Effector memory CD4-positive, alpha-beta T cell (primary cell): ENCODE measurements around the gene PAOX.
"Not testable (repeated sequence)": the region's sequence is repeated elsewhere in the genome, so short reads cannot be mapped to it uniquely, and the experiment has no call there.

Experiments used
- DNase-seq, 3 donors: peaks; one replicate each; pipeline ENCODE4 v3.0.0-alpha.2; 2020
- H3K27ac ChIP-seq: 2 replicates; pipeline ENCODE4 v1.7.0; 2013; ENCODE audit warnings: mild to moderate bottlenecking, low read length, moderate library complexity; ENCODE audit not compliant: insufficient read depth, poor library complexity, severe bottlenecking
- H3K27me3 ChIP-seq: replicated peaks from 2 replicates; pipeline ENCODE4 v1.7.0; 2013; ENCODE audit warnings: mild to moderate bottlenecking, low read length; ENCODE audit not compliant: insufficient read depth, control insufficient read depth, poor library complexity, severe bottlenecking
- H3K36me3 ChIP-seq: 2 replicates; pipeline ENCODE4 v1.7.0; 2013; ENCODE audit warnings: mild to moderate bottlenecking, low read length, moderate library complexity; ENCODE audit not compliant: control insufficient read depth, insufficient read depth
- H3K4me1 ChIP-seq: 2 replicates; pipeline ENCODE4 v1.7.0; 2013; ENCODE audit warnings: low read length, mild to moderate bottlenecking; ENCODE audit not compliant: control insufficient read depth, insufficient read depth, poor library complexity, severe bottlenecking
- H3K4me3 ChIP-seq: 2 replicates; pipeline ENCODE4 v1.7.0; 2013; ENCODE audit warnings: low read length, low read depth, mild to moderate bottlenecking; ENCODE audit not compliant: insufficient read depth, poor library complexity, severe bottlenecking
- H3K9me3 ChIP-seq: 2 replicates; pipeline ENCODE4 v1.7.0; 2013; ENCODE audit warnings: mild to moderate bottlenecking, low read length, moderate library complexity; ENCODE audit not compliant: control insufficient read depth

PAOX gene

DNA sequence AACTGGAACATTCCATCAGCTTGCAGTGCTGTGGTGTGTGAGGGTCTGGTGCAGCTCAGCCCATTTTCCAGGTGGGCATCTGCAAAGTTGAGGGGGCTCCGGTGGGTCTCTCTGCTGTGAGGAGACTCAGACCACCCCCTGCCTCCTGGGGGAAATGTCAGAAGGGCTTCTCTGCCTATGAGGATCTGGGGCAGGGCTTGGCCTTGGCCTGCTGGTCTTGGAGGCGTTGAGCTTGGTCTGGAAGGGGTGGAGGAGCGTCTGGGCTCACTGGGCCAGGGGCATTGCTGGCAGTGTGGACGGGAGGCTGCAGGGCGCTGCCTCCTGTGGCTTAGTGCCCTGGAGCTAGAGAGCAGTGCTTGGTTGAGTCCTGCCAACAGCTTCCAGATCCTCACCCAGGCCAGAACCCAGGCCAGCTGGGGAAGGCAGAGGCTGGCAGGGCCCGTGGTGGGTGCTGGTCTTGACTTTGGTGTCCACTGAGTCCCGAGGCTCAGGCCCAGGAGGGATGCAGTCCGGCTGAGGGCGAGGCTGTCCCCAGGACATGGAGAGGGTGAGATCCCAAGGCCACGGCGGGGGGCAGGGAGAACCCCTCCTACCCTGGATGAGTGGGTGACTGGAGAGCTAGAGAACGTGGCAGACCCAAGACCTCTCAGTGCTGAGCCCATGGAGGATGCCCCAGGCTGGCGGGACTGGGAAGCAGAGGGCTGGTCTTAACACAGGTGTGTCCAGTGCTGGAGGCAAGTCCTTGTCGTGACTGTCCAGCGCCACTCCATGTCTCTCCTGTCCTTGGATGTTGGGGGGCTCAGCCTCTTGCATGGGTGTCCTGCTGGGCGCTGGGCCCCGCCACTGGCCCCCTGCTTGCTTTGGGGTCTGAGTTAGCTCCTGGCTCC is 42.5 kb downstream of the PAOX start:
- no peak for DNase-seq
- Histone ChIP-seq H3K4me1 (peaks cover 7% of the 10 kb centered on the region), H3K9me3 (no peaks in the 10 kb centered on the region), H3K36me3 (peaks cover 9% of the 10 kb centered on the region), H3K27ac (no peak overlapping the region), H3K27me3 (peaks cover 11% of the 10 kb centered on the region), H3K4me3 (no peak overlapping the region)

DNA sequence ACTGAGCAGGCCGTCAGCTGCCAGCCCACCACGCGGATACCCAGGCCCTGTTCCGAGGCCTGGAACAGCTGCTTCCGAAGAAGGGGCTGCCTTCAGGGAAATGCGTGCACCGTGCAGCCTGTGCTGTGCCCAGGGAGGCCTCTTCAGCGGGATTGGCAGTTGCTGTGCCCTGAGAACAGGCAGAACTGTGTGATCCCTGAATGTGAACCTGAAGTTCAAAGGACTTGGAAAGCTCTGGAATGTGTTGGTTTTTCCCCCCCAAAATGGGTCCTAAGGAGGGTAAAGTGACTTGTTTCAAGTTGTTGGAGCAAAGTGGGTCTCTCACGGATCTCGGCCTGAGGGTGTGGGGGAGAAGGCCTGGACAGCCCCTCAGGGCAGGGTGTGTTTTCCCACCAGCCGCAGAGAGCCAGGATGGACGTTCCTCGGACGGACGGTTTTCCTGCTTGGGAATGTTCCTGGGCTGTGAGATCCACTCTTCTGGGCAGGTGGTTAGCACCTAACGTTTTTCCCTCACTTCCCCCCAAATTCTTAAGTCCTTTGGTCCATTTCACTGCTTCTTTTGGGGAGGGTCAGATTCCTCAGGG is 43.3 kb downstream of the PAOX start:
- Histone ChIP-seq H3K27ac (no peak overlapping the region), H3K36me3 (peaks cover 9% of the 10 kb centered on the region)

DNA sequence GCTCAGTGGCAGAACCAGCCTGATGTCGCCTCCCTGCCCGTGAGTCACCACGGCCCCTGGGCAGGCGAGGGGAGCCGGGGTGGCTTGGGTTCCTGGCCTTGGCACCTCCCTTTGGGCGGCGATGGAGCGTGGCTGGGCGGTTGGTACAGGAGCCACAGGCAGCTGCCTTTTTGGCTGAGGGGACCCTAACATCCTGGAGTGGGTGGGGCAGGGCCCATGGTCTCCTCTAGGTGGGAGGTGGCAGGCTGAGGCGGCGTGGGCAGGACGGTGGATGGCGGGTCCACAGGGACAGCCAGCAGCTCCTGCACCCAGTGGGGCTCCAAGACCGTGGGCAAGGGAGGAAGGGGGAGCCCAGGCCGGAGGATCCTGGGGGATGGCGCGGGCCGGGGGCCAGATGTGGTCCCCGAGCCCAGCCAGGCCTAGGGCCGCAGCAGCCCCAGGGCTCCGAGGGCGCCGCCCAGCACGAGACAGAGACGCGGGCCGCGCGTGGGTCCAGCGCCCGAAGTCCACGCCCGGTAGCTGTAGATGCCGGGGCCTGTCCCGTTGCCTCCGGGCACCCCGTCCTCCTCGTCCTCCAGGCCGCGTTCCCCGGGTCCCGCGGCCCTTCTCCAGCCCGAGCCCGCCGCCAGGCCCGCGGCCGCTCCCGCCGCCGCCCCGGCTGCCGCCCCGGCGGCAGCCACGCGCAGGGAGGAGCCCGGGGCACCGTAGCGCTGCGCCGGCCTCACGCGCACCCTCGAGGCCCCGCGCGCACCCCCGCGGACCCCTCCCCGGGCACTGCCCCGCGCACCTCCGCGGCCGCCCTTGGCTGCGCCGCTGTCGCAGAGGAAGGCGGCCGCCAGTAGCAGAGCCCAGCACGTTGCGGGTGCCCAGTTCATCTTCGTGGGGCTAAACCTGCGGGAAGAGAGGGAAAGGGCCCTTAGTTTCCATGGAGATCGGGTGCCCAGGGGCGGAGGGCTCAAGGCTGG is 44.0 kb downstream of the PAOX start:
- Histone ChIP-seq H3K27me3 (peaks cover 11% of the 10 kb centered on the region), H3K4me1 (peaks cover 7% of the 10 kb centered on the region), H3K4me3 (no peak overlapping the region), H3K27ac (no peak overlapping the region), H3K9me3 (no peaks in the 10 kb centered on the region), H3K36me3 (peaks cover 9% of the 10 kb centered on the region)
- DNase-seq, result no peak

More for the DNA sequence above, 43.3 kb downstream of the PAOX start:
- Histone ChIP-seq H3K9me3 (no peaks in the 10 kb centered on the region), H3K4me3 (no peak overlapping the region), H3K27me3 (peaks cover 11% of the 10 kb centered on the region), H3K4me1 (peaks cover 7% of the 10 kb centered on the region)
- DNase-seq, result no peak

DNA sequence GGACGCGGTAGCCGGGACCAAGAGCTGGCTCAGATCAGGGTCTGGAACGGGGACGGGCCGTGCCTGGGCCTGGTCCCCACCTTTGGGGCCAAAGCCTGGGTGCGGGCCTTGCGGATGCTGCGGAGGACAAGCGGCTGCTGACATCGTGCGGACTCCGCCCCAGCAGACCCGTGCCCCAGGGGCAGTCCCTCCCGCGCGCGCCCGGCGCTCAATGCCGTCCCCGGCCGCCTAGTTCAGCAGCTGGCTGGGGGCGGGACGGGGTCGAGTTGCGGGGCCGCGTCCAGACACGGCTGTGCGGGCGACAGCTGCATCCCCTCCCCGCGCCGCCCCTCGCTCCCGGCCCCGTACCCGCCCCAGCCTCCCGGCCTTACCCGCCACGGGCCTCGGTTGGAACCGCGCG is 45.0 kb downstream of the PAOX start:
- peaks cover 11% of the 10 kb centered on the region for H3K27me3 ChIP-seq
- not testable (repeated sequence) for DNase-seq, H3K9me3 ChIP-seq, H3K4me1 ChIP-seq, H3K27ac ChIP-seq, H3K36me3 ChIP-seq, H3K4me3 ChIP-seq

DNA sequence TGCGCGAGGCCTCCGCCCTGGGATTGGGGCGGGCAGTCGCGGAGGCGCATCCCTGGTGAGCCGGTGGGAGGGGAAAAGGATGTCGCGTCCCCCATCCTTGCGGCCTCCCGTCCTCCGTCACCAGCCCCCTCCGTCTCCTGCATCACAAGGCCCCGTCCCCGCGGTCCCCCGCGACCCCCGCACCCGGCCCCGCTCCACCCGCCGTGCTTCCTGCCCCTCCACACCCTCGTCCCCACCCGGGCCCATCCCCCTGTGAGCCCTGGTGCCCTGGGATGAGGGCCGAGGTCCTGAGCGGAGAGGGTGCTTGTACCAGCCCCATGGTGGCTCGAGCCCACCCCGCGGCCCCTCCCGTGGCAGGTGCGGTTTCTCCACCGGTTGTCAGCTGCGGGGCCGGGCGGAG is 45.5 kb downstream of the PAOX start, which contains the start of gene SPRN:
Gene SPRN, minus strand, starts transcription at position 25 of the 400 bp plus-strand sequence. CDS start 944 bp downstream, outside the sequence.
- H3K4me1 ChIP-seq, DNase-seq, H3K9me3 ChIP-seq, H3K4me3 ChIP-seq, H3K36me3 ChIP-seq, H3K27ac ChIP-seq: not testable (repeated sequence)
- H3K27me3 ChIP-seq, result peaks cover 11% of the 10 kb centered on the region

DNA sequence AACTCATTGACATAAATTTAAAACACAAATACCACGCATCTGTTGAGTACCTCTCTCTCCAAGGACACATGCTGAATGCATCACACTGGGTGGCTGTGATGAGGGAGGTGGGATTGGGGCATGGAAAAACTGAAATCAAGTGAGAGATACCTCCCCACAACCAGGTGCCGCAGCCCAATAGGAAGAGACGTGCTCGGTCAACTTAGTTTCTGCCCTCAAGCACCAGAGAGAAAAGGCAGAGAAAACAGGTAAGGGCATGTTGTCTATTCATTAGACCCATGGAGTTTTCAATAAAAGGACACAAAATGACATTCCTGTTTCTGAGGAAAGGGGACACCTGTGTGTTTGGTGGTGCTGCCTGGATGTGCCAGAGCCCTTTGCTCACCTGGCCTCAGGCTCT is 50.5 kb downstream of the PAOX start:
- not testable (repeated sequence) for H3K27me3 ChIP-seq, DNase-seq, H3K27ac ChIP-seq, H3K36me3 ChIP-seq, H3K4me1 ChIP-seq, H3K4me3 ChIP-seq, H3K9me3 ChIP-seq

DNA sequence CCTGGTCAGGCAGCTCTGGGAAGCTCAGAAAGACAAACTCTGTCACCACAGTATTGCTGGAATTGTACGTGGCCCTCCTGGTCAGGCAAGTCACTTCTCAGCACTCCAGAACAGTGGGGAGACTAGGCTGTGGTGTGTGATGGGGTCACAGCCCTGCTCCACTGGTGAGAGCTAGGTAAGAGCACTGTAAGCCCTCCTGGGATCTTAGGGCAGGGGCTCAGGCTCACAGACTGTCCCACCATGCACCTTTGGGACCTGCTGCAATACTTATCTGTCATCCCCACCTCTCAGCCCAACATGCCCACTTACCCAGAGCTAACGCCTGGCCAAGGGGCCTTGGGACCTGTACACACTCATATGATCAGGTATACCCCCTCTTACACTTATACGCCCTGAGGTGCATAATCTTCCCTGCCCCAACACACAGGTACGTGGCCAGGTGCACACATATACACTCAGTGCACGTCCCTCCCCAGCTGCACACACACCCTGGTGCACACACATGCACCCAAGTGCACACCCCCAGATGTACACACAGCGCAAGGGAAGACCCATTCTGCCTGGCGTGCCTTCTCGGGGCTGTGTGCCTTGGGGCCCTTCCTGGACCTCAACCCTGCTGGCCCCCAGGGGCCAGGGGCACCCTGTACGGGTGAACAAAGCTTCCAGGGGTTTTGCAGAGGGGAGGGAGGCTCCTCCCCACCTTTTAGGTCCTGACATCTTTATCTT is 53.0 kb downstream of the PAOX start:
- DNase-seq, H3K36me3 ChIP-seq, H3K27me3 ChIP-seq, H3K27ac ChIP-seq, H3K4me1 ChIP-seq, H3K4me3 ChIP-seq, H3K9me3 ChIP-seq: not testable (repeated sequence)

DNA sequence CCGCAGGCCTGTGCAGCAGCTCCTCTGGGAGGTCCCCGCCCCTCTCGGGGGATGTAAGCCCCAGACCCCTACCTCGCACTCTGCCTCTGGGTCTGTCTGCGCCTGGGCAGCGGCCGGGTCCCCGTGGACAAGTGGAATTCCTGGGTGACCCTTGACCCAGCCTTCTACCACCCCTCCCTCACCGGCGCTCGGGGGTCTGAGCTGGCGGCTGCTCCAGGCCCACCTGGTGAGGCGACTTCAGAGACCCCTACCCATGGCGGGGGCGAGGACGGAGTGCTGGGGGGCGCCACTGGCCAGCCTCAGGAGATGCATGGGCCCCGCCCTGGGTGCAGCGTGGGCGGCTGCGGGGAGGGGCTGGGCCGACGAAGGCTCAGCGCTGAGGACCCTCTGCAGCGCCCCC is 53.7 kb downstream of the PAOX start:
- DNase-seq, H3K9me3 ChIP-seq, H3K36me3 ChIP-seq, H3K4me3 ChIP-seq, H3K27ac ChIP-seq, H3K27me3 ChIP-seq, H3K4me1 ChIP-seq: not testable (repeated sequence)

DNA sequence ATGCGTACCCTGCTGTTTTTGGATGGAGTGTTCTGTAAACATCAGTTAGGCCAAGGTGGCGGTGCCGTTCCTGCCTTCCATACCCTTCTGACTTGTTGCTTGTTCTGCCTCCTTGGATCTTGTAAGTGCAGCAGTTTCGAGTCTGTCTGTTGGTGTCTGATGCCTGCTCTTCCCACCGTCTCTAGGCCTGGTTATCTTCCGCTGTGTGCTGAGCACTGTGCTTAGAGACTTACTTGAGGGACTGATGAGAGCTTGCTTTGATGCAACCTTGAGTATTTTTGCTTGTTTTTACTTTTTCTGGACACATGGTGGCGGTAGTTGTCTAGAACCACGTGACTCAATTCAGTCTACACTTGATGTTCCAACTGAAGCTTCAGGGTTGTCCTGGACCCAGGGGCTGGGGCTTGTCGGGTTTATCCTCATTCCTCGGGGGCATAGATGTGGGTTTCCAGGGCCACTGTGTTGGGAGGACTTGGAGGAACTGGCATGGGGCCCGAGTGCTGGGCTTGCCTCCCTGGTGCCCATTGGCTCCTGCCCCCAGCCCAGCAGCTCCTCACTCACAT is 59.7 kb downstream of the PAOX start:
- Histone ChIP-seq H3K27me3 (no peaks in the 10 kb centered on the region), H3K36me3 (no peaks in the 10 kb centered on the region), H3K4me3 (no peak overlapping the region), H3K27ac (no peak overlapping the region), H3K4me1 (peaks cover 27% of the 10 kb centered on the region), H3K9me3 (no peaks in the 10 kb centered on the region)
- no peak for DNase-seq
